ENCODE results near the gene PLA2G2F. TPM values are rescaled to one million over a fixed set of nuclear protein-coding genes. Genes with fewer than 3 reads are reported as not detected.

The PLA2G2F gene
- total and polyA plus RNA-seq, 5 donors, result not detected

- Histone ChIP-seq H3K9me3 (ENCODE audit: control insufficient read depth, low read length) (no peaks in the 10 kb centered on the region), H3K27ac (ENCODE audit: low read length) (peak within 1 kb of the TSS; percentile 57), H3K27me3 (ENCODE audit: control insufficient read depth, insufficient read depth) (no peaks in the 10 kb centered on the region), H3K4me3 (ENCODE audit: low read length) (peak within 1 kb of the TSS; percentile 57), H3K4me1 (ENCODE audit: control insufficient read depth, insufficient read depth, low read length) (no peaks in the 10 kb centered on the region)
- peak; percentile 72 to 88 for ATAC-seq
- 2% methylated on average over 52 of the region's 52 CpGs for WGBS
- intact Hi-C loops (cut with DNase I), result no loop called here
- peak; percentile 81 to 89 (median 88) for DNase-seq
These were observed 47.0 kb downstream of the PLA2G2F start, which contains the start of the genes PLA2G2C and UBXN10 for GRCh38 chr1:20185834-20186782. TSS of gene PLA2G2C (minus strand) at chr1:20186518. CDS start at chr1:20177363, 9,155 bp downstream. TSS of gene UBXN10 (plus strand) at chr1:20186096. CDS start at chr1:20190562, 4,466 bp downstream.

- H3K9me3 ChIP-seq (ENCODE audit: control insufficient read depth, low read length), result no peaks in the 10 kb centered on the region
- ATAC-seq, result peak; percentile 45 to 60
- WGBS, result 61% methylated on average over 7 of the region's 7 CpGs
- DNase-seq, result peak in 2 of 3 donors; percentile 65 to 77
- H3K27me3 ChIP-seq (ENCODE audit: control insufficient read depth, insufficient read depth), result no peaks in the 10 kb centered on the region
- H3K4me1 ChIP-seq (ENCODE audit: control insufficient read depth, insufficient read depth, low read length), result peaks cover 2% of the 10 kb centered on the region
- H3K27ac ChIP-seq (ENCODE audit: low read length), result peak overlapping the region; percentile 57
- no peak overlapping the region for H3K4me3 ChIP-seq (ENCODE audit: low read length)
- intact Hi-C loops (cut with DNase I), result no loop called here
These were observed 48.1 kb downstream of the PLA2G2F start for GRCh38 chr1:20187103-20187812.

GRCh38 chr1:20187813-20188454 lies 48.8 kb downstream of the PLA2G2F start:
- DNase-seq, result no peak
- 37% methylated on average over 4 of the region's 4 CpGs for WGBS
- H3K27ac ChIP-seq (ENCODE audit: low read length), result peak overlapping the region; percentile 28
- H3K4me1 ChIP-seq (ENCODE audit: control insufficient read depth, insufficient read depth, low read length), result peaks cover 4% of the 10 kb centered on the region
- H3K4me3 ChIP-seq (ENCODE audit: low read length), result no peak overlapping the region
- no peak for ATAC-seq
- intact Hi-C loops (cut with DNase I), result no loop called here
- no peaks in the 10 kb centered on the region for H3K9me3 ChIP-seq (ENCODE audit: control insufficient read depth, low read length)
- no peaks in the 10 kb centered on the region for H3K27me3 ChIP-seq (ENCODE audit: control insufficient read depth, insufficient read depth)

DNA sequence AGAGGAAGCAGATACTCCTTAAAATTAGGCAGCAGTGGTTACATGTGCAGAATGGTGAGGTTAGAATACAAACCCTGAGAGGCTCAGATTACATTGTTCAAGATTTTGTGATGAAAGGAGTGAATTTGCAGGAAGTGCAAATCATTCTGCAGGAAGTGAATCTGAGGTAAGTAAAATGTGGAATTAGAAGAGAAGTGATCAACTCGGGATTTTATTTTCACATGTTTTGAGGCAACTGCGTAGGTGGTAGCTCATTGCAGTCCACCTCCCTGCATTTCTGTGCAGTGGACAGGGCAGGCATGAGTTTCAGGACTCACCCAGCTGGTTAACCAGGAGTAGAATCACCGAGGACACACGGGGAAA lies 49.3 kb downstream of the PLA2G2F start:
- Histone ChIP-seq H3K4me3 (ENCODE audit: low read length) (no peak overlapping the region), H3K27ac (ENCODE audit: low read length) (no peak overlapping the region), H3K9me3 (ENCODE audit: control insufficient read depth, low read length) (no peaks in the 10 kb centered on the region), H3K27me3 (ENCODE audit: control insufficient read depth, insufficient read depth) (no peaks in the 10 kb centered on the region), H3K4me1 (ENCODE audit: control insufficient read depth, insufficient read depth, low read length) (peaks cover 4% of the 10 kb centered on the region)
- intact Hi-C loops (cut with DNase I), result no loop called here
- no peak for DNase-seq
- 56% methylated on average over 4 of the region's 4 CpGs for WGBS
- no peak for ATAC-seq

- WGBS, result 75% methylated on average over 4 of the region's 4 CpGs
These were observed 50.5 kb downstream of the PLA2G2F start for GRCh38 chr1:20189664-20190063.

GRCh38 chr1:20190256-20191160 lies 51.4 kb downstream of the PLA2G2F start:
- 84% methylated on average over 19 of the region's 19 CpGs for whole genome bisulfite sequencing
- intact Hi-C loops (cut with DNase I), result no loop called here
- no peak for ATAC-seq
- DNase-seq, result no peak
- no peak overlapping the region for H3K27ac ChIP-seq (ENCODE audit: low read length)
- H3K4me3 ChIP-seq (ENCODE audit: low read length), result no peak overlapping the region
- H3K27me3 ChIP-seq (ENCODE audit: control insufficient read depth, insufficient read depth), result no peaks in the 10 kb centered on the region
- H3K4me1 ChIP-seq (ENCODE audit: control insufficient read depth, insufficient read depth, low read length), result peaks cover 7% of the 10 kb centered on the region
- no peaks in the 10 kb centered on the region for H3K9me3 ChIP-seq (ENCODE audit: control insufficient read depth, low read length)

More at GRCh38 chr1:20189664-20190063, 50.5 kb downstream of the PLA2G2F start:
- ATAC-seq (no peak), DNase-seq (no peak)
- H3K27me3 ChIP-seq (ENCODE audit: control insufficient read depth, insufficient read depth), result no peaks in the 10 kb centered on the region
- no peak overlapping the region for H3K4me3 ChIP-seq (ENCODE audit: low read length)
- H3K4me1 ChIP-seq (ENCODE audit: control insufficient read depth, insufficient read depth, low read length), result peaks cover 4% of the 10 kb centered on the region
- H3K27ac ChIP-seq (ENCODE audit: low read length), result no peak overlapping the region
- no peaks in the 10 kb centered on the region for H3K9me3 ChIP-seq (ENCODE audit: control insufficient read depth, low read length)
- intact Hi-C loops (cut with DNase I), result no loop called here

DNA sequence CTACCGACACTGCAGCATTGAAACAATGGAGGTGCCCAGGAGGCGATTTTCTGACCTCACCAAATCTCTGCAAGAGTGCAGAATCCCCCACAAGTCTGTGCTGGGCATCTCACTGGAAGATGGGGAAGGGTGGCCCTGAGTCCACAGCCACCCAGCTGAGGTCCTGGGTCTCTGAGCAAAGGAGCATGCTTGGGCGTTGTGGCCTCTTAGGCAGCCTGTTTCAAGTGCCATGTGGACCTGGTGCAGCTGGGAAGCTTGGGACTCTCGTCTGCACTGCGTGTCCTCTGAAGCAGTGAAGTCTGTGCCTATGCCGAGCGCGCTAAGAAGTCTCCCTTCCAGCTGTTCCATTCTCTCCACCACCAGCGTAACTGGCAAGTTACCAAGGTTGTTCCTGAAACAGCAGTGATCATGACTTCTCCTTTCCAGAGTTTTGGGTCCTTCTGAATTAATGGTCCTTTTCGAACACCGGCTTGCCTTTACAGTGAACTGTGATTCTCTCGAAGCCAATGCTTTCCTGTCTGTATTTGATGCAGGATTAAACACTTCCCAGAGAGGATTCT lies 52.2 kb downstream of the PLA2G2F start:
- intact Hi-C loops (cut with DNase I), result no loop called here
- no peaks in the 10 kb centered on the region for H3K9me3 ChIP-seq (ENCODE audit: control insufficient read depth, low read length)
- H3K27me3 ChIP-seq (ENCODE audit: control insufficient read depth, insufficient read depth), result no peaks in the 10 kb centered on the region
- no peak overlapping the region for H3K4me3 ChIP-seq (ENCODE audit: low read length)
- WGBS, result 86% methylated on average over 12 of the region's 12 CpGs
- ATAC-seq (no peak), DNase-seq (no peak)
- peaks cover 7% of the 10 kb centered on the region for H3K4me1 ChIP-seq (ENCODE audit: control insufficient read depth, insufficient read depth, low read length)
- H3K27ac ChIP-seq (ENCODE audit: low read length), result no peak overlapping the region

DNA sequence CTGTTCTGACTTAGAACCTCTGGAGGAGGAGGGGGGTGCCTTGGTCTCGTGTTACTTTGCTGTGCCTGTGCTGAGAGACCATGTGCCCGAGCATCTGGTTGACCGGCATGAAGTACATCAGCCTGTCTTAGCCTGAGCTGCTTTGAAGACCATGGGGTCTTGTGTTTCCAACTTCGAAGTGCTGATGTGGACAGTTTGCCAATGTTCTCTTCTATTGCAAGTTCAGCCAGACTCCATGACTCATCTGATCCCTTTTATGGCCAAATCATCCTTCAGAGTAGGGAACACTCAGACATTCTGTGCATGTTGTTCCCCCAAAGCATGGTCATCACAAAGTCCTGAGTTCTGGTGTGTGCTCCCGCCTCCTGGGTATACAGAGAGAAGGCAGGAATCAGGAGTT lies 53.2 kb downstream of the PLA2G2F start:
- Histone ChIP-seq H3K9me3 (ENCODE audit: control insufficient read depth, low read length) (no peaks in the 10 kb centered on the region), H3K27me3 (ENCODE audit: control insufficient read depth, insufficient read depth) (no peaks in the 10 kb centered on the region), H3K4me3 (ENCODE audit: low read length) (no peak overlapping the region), H3K4me1 (ENCODE audit: control insufficient read depth, insufficient read depth, low read length) (peaks cover 7% of the 10 kb centered on the region), H3K27ac (ENCODE audit: low read length) (no peak overlapping the region)
- ATAC-seq, result peak; percentile 39 to 63
- intact Hi-C loops (cut with DNase I), result no loop called here
- peak in 1 of 3 donors; percentile 38 for DNase-seq
- WGBS, result 71% methylated on average over 5 of the region's 5 CpGs

- Histone ChIP-seq H3K4me3 (ENCODE audit: low read length) (no peak overlapping the region), H3K9me3 (ENCODE audit: control insufficient read depth, low read length) (no peaks in the 10 kb centered on the region), H3K27ac (ENCODE audit: low read length) (no peak overlapping the region), H3K4me1 (ENCODE audit: control insufficient read depth, insufficient read depth, low read length) (peaks cover 7% of the 10 kb centered on the region), H3K27me3 (ENCODE audit: control insufficient read depth, insufficient read depth) (no peaks in the 10 kb centered on the region)
- WGBS, result 82% methylated on average over 1 of the region's 1 CpG
- no peak for ATAC-seq
- no peak for DNase-seq
- intact Hi-C loops (cut with DNase I), result no loop called here
These were observed 53.8 kb downstream of the PLA2G2F start for GRCh38 chr1:20192871-20193411.

DNA sequence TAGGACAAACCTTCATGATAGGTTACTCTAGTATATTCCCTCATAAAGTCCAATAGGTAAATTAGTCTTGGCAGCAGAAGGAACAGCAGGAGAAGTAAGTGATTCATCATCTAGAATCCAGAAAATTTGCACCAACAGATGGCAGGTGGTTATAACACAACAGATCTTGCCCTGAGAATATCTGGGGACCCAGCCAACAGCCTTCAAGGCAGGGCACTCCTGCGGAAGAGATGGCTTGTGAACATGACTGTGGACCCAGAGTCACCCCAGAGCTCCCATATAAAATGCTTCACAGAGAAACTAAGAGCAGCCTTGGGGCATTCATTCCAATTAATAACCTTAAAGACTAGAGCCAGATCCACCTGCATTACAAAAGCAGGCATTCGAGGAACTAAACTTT lies 55.1 kb downstream of the PLA2G2F start:
- no peaks in the 10 kb centered on the region for H3K9me3 ChIP-seq (ENCODE audit: control insufficient read depth, low read length)
- no peak for DNase-seq
- no peak overlapping the region for H3K27ac ChIP-seq (ENCODE audit: low read length)
- H3K4me1 ChIP-seq (ENCODE audit: control insufficient read depth, insufficient read depth, low read length), result peaks cover 7% of the 10 kb centered on the region
- WGBS, result 89% methylated on average over 2 of the region's 2 CpGs
- no peaks in the 10 kb centered on the region for H3K27me3 ChIP-seq (ENCODE audit: control insufficient read depth, insufficient read depth)
- ATAC-seq, result no peak
- intact Hi-C loops (cut with DNase I), result no loop called here
- no peak overlapping the region for H3K4me3 ChIP-seq (ENCODE audit: low read length)

All from right cardiac atrium (tissue), 5 donors.